A673 (cell line): Measurements from ENCODE around the gene EIF5AL1.
"Not testable (repeated sequence)": the region's sequence is repeated elsewhere in the genome, so short reads cannot be mapped to it uniquely, and the experiment has no call there.

ENCODE experiments used
- CTCF ChIP-seq: fragments of 300-800, 200-600 bp; sonication (generic); conservative IDR thresholded peaks from 2 replicates; pipeline ENCODE4 v1.5.1; 2017; ENCODE audit warnings: low read depth, mild to moderate bottlenecking, antibody characterized with exemption, low read length, moderate library complexity, mixed read lengths
- EZH2 ChIP-seq: fragments of 200-600 bp; sonication (generic); IDR thresholded peaks from 2 replicates; pipeline ENCODE4 v1.6.1; 2017; ENCODE audit warnings: borderline replicate concordance, low read depth, mild to moderate bottlenecking, mixed read lengths, antibody characterized with exemption, low read length; ENCODE audit not compliant: poor library complexity, severe bottlenecking

- TF ChIP-seq CTCF, EZH2: not testable (repeated sequence)
Measured at GRCh38 chr10:79509934-79510508, 2.3 kb upstream of the EIF5AL1 start.
